ENCODE measurements around the gene HNRNPA3. TPM values are rescaled to one million over a fixed set of nuclear protein-coding genes. Genes with fewer than 3 reads are reported as not detected.
"Not testable (repeated sequence)": the region's sequence is repeated elsewhere in the genome, so short reads cannot be mapped to it uniquely, and the experiment has no call there.

Gene HNRNPA3
- total RNA-seq, 1 experiment from 2014 or later: 179 TPM

GRCh38 chr2:177265824-177266817 is 53.5 kb downstream of the HNRNPA3 start:
- POLR2A ChIA-PET: interaction anchor here (0.6 to 9.7 kb wide), 28 partner anchors 7 to 1697 kb away, joined by 3 to 198 read pairs (median 30); partner anchors contain the start of genes AGPS and HNRNPA3
- CTCF ChIA-PET: interaction anchor here (0.6 to 5.2 kb wide), 13 partner anchors 7 to 150 kb away, joined by 4 to 43 read pairs (median 24); no protein-coding TSS in a partner anchor
- Mint-ChIP-seq H3K36me3 (ENCODE audit: insufficient read depth, unreplicated experiment) (peaks cover 4% of the 10 kb centered on the region), H3K4me3 (ENCODE audit: unreplicated experiment) (peak overlapping the region; percentile 89), H3K4me1 (ENCODE audit: insufficient read depth, unreplicated experiment) (peaks cover 24% of the 10 kb centered on the region), H3K9me3 (ENCODE audit: unreplicated experiment) (no peaks in the 10 kb centered on the region), H3K27ac (ENCODE audit: low read depth, unreplicated experiment) (peak overlapping the region; percentile 96), H3K27me3 (ENCODE audit: insufficient read depth, unreplicated experiment) (no peaks in the 10 kb centered on the region)
- DNase-seq (ENCODE audit: unreplicated experiment): peak; percentile 48
- intact Hi-C loops (cut with micrococcal nuclease): loop anchor here (1.0 kb wide), 1 partner anchor 9 kb away; no protein-coding TSS in a partner anchor
- no TSS peak for BruUV-seq (replicated peaks)
- TF ChIP-seq CTCF (IDR thresholded peaks at IDR 0.05; ENCODE audit: unreplicated experiment): no peak

- not testable (repeated sequence) for H3K36me3 Mint-ChIP-seq (ENCODE audit: insufficient read depth, unreplicated experiment); H3K27me3 Mint-ChIP-seq (ENCODE audit: insufficient read depth, unreplicated experiment); BruUV-seq (replicated peaks); DNase-seq (ENCODE audit: unreplicated experiment); H3K4me3 Mint-ChIP-seq (ENCODE audit: unreplicated experiment); H3K9me3 Mint-ChIP-seq (ENCODE audit: unreplicated experiment)
- POLR2A ChIA-PET: interaction anchor here (0.6 to 9.7 kb wide), 22 partner anchors 9 to 456 kb away, joined by 3 to 198 read pairs (median 48); partner anchors contain the start of genes AGPS and HNRNPA3
- CTCF ChIA-PET: interaction anchor here (0.6 to 5.2 kb wide), 4 partner anchors 29 to 132 kb away, joined by 4 to 43 read pairs (median 22); no protein-coding TSS in a partner anchor
- H3K4me1 Mint-ChIP-seq (ENCODE audit: insufficient read depth, unreplicated experiment): peaks cover 24% of the 10 kb centered on the region
- peak overlapping the region; percentile 96 for H3K27ac Mint-ChIP-seq (ENCODE audit: low read depth, unreplicated experiment)
- intact Hi-C loops (cut with micrococcal nuclease): loop anchor here (1.0 kb wide), 1 partner anchor 8 kb away; no protein-coding TSS in a partner anchor
Observed at GRCh38 chr2:177266955-177267354, 54.4 kb downstream of the HNRNPA3 start.

- BruUV-seq (replicated peaks): no TSS peak
- Mint-ChIP-seq H3K27ac (ENCODE audit: low read depth, unreplicated experiment) (no peak overlapping the region), H3K27me3 (ENCODE audit: insufficient read depth, unreplicated experiment) (no peaks in the 10 kb centered on the region), H3K36me3 (ENCODE audit: insufficient read depth, unreplicated experiment) (peaks cover under 1% of the 10 kb centered on the region), H3K4me3 (ENCODE audit: unreplicated experiment) (no peak overlapping the region), H3K4me1 (ENCODE audit: insufficient read depth, unreplicated experiment) (peaks cover 31% of the 10 kb centered on the region), H3K9me3 (ENCODE audit: unreplicated experiment) (no peaks in the 10 kb centered on the region)
- DNase-seq (ENCODE audit: unreplicated experiment): no peak
- intact Hi-C loops (cut with micrococcal nuclease): no loop called here
- ChIA-PET POLR2A (interaction anchor here (0.5 to 9.7 kb wide), 11 partner anchors 8 to 126 kb away, joined by 3 to 198 read pairs (median 6); partner anchors contain the start of gene AGPS), CTCF (interaction anchor here (0.6 to 1.9 kb wide), 4 partner anchors 11 to 28 kb away, joined by 3 to 10 read pairs (median 4); no protein-coding TSS in a partner anchor)
- no peak for TF ChIP-seq CTCF (IDR thresholded peaks at IDR 0.05; ENCODE audit: unreplicated experiment)
Observed at GRCh38 chr2:177268187-177268871, 55.7 kb downstream of the HNRNPA3 start.

GRCh38 chr2:177268901-177269300 is 56.3 kb downstream of the HNRNPA3 start:
- H3K4me3 Mint-ChIP-seq (ENCODE audit: unreplicated experiment): no peak overlapping the region
- H3K4me1 Mint-ChIP-seq (ENCODE audit: insufficient read depth, unreplicated experiment): peaks cover 37% of the 10 kb centered on the region
- no peak for DNase-seq (ENCODE audit: unreplicated experiment)
- no TSS peak for BruUV-seq (replicated peaks)
- H3K36me3 Mint-ChIP-seq (ENCODE audit: insufficient read depth, unreplicated experiment): no peaks in the 10 kb centered on the region
- TF ChIP-seq CTCF (IDR thresholded peaks at IDR 0.05; ENCODE audit: unreplicated experiment): no peak
- no peak overlapping the region for H3K27ac Mint-ChIP-seq (ENCODE audit: low read depth, unreplicated experiment)
- H3K9me3 Mint-ChIP-seq (ENCODE audit: unreplicated experiment): no peaks in the 10 kb centered on the region
- intact Hi-C loops (cut with micrococcal nuclease): no loop called here
- H3K27me3 Mint-ChIP-seq (ENCODE audit: insufficient read depth, unreplicated experiment): no peaks in the 10 kb centered on the region
- POLR2A ChIA-PET: interaction anchor here (1.0 to 9.7 kb wide), 4 partner anchors 12 to 98 kb away, joined by 3 to 131 read pairs (median 94); no protein-coding TSS in a partner anchor
- CTCF ChIA-PET: interaction anchor here (0.9 to 1.5 kb wide), 2 partner anchors 14 to 27 kb away, joined by 4 read pairs; no protein-coding TSS in a partner anchor

Data from MCF 10A (cell line).